ENCODE results near the gene LRRC8E.
"Not testable (repeated sequence)": the region's sequence is repeated elsewhere in the genome, so short reads cannot be mapped to it uniquely, and the experiment has no call there.

The LRRC8E gene

DNA sequence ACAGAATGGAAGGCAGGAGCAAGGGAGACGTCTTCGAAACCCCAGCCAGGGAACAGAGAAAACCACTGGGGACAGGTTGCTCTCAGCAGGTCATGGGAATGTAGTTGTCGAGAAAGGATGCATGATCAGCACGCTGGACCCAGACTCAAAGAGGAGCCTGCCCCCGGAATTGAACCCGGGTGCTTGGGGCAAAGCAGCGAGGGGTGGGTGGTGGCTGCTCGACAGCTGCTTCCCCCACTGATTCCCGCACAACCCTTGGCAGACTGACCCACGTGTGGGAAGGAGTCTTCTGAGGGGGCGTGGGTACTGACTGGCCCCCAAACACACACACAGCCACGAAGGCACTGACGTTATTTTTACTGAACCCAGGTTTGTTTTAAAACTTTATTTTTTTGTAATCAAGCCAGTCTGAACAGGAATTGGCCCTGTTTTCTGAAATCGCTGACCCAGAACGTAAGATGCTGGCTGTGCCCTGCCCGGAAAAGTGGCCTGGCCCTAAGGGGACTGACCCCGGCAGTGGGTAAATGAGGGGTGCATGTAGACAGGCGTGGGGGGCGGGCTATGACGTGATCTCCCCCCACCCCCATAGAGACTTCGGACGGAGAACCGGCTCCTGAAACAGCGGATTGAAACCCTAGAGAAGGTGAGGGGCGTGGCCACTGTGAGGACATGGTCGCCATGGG, 32.7 kb upstream of the LRRC8E start:
- DNase-seq = no peak

GRCh38 chr19:7856109-7856591, 32.2 kb upstream of the LRRC8E start:
- DNase-seq = no peak

DNA sequence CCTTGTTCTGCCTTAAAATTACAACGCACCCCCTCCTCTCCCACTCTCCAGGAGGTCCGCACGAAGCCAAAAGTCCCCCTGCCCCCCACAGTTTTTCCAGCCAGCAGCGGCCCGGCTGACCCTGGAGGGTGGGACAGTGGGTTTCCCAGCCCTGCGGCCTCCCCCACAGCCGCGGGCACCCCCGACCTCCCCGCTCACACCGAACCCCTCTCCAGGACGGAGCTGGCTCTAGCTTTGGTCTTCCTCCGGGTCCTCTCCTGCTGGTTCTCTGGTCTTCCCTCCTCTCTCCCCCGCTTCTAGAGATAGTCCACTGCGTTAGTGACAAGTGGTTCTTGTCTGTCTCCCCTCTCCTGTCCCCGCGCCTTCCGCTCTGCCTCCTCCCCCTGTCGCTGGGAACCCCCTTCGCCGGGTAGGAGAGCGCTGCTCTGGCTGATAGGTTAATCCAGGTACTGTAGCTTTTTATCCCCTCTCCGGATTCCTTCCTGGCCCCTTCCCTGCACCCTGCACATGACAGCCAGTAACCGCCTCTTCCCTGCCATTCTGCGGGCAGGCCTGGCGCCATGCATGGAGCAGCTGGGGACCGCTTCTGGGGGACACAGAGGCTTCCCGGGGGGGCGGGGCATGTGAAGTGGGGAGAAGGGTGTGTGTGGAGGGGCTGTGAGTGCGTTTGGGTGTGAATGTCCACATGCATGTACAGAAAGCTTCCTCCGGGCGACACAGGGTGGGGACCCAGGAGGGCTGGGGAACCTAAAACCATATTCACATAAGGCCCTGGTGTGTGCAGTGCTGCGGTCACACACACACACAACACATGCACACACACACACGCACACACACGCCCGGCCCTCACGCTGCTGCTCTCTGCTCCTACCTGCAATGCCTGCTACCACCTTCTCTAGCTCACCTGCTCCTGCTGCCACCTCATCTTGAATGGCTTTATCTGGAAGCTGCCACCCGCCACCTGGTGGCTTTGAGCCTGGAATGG, 31.3 kb upstream of the LRRC8E start:
- no peak for DNase-seq

DNA sequence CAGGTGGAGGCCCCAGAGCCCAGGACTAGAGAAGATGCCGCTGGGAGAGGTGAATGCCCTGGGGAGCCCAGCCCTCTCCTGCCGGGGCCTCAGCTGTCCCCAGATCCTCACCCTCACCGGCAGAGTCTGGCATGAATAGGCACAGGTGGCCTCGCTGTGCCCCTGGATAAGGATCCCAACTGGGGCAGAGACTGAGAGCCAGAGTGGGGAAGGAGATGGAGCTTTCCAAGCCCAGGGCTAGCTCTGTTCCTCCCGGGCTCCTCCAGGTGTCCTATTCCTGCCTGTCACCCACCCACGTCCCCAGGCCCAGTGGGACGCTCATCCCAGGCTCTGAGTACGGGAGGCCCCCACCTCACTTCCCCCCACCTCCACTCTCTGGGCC, 30.6 kb upstream of the LRRC8E start:
- DNase-seq = no peak

DNA sequence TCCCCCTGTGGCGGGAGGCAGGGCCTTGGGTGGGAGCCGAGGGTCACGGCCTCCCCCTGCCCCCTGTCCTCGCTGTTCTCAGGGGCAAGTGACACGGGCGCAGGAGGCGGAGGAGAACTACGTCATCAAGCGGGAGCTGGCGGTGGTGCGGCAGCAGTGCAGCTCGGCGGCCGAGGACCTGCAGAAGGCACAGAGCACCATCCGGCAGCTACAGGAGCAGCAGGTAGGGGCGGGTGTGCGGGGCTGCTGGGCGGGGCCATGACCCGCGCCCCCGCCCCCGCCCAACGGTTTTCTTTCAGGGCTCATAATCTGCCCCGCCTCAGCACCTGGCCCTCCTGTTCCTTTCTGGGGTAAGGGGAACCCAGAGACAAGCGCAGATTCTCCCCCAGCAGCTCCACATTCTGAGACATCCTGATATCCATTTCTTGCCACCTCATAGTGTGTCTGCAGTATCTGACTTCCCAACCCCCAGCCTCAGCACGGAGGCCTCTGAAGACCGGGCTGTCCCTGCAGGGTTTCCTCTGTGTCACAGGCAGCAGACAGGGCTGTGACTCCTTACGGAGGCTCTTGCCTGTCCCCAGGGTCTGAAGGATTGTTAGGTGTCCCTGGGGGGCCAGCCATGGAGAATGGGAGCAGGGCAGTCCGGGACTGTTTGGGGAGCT, 30.1 kb upstream of the LRRC8E start:
- DNase-seq = no peak

GRCh38 chr19:7859087-7859486, 29.2 kb upstream of the LRRC8E start:
- not testable (repeated sequence) for DNase-seq

GRCh38 chr19:7859831-7860713, 28.2 kb upstream of the LRRC8E start:
- no peak for DNase-seq

GRCh38 chr19:7860714-7861618, 27.3 kb upstream of the LRRC8E start:
- DNase-seq = no peak

- DNase-seq = no peak
Measured at GRCh38 chr19:7861619-7862412, 26.5 kb upstream of the LRRC8E start.

- DNase-seq = no peak
Measured at GRCh38 chr19:7862413-7862951, 25.8 kb upstream of the LRRC8E start.

DNA sequence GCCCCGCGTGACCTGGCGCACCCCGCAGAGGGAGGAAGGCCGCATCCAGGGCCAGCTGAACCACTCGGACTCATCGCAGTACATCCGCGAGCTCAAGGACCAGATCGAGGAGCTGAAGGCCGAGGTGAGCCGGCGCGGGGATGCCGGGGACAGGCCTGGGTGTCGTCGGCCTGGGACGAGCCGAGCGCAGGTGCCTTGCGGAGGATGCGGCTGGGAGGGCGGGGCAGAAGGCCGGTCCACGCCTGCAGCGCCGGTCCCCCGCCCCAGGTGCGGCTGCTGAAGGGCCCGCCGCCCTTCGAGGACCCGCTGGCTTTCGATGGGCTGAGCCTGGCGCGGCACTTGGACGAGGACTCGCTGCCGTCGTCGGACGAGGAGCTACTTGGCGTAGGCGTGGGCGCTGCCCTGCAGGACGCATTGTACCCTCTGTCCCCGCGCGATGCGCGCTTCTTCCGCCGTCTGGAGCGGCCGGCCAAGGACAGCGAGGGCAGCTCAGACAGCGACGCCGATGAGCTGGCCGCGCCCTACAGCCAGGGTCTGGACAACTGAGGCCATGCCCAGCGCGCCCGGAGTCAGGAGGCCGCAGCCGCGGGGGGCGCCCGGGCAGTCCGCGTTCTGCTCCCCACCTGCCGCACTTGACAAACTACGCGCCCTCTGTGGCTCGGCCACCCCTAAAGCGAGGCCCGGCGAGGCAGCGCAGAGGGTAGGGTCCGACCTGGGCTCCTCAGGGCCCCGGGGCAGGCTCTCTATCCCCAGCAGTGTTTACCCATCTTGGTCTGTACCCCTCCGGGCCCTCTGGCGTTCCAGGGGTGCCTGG, 24.9 kb upstream of the LRRC8E start:
- DNase-seq = no peak

DNA sequence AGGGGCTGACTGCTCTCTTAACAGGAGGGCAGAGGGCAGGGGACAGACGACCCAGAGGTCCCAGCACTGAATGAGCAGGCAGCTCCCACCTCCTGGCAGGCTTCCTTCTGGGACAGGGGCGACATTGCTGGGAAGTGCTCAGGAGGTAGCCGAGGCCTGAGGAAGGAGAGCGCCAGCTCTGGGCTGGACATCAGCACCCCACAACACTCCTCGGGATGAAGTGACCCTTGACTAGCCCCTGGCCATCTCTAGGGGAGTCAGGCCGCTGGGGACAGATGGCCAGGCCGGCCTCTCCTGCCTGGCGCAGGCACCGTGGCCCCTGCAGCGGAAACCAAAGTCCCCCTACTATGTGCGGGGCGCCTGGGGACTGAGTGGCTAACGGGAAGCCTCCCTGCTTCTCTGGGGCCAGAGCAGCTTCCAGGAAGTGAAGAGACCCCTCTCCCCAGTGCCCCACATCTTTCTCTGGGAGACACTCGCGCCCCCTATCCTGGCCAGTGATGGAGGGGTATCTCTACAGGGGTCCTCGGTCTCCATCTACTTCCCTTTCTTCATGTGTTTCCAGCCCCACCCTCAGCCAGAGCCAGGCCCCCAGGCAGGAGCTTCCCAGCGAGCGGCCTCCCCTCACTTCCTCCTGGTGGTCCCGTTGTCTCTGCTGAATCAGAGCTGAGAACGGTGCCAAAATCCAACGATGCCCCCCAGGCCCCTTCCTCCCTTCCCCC, 24.2 kb upstream of the LRRC8E start:
- no peak for DNase-seq

DNA sequence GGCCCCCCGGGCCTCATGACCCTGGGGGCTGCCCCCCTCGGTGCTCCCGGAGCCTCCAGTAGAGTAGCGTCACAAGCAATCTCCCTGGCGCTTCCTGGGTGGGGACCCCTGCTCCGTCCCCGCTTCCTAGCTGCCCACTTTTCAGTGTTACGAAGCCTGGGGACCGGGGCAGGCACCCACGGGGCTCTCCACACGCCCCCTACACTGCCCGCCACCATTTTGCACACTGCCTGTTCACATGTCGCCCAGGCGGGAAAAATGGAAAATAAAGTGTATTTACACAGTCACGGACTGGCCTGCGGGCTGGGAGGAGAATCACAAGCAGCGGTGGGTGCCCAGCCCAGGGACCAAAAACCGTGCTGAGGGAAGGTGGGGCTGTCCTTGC, 23.6 kb upstream of the LRRC8E start:
- DNase-seq = no peak

GRCh38 chr19:7865262-7865911, 22.9 kb upstream of the LRRC8E start:
- no peak for DNase-seq

DNA sequence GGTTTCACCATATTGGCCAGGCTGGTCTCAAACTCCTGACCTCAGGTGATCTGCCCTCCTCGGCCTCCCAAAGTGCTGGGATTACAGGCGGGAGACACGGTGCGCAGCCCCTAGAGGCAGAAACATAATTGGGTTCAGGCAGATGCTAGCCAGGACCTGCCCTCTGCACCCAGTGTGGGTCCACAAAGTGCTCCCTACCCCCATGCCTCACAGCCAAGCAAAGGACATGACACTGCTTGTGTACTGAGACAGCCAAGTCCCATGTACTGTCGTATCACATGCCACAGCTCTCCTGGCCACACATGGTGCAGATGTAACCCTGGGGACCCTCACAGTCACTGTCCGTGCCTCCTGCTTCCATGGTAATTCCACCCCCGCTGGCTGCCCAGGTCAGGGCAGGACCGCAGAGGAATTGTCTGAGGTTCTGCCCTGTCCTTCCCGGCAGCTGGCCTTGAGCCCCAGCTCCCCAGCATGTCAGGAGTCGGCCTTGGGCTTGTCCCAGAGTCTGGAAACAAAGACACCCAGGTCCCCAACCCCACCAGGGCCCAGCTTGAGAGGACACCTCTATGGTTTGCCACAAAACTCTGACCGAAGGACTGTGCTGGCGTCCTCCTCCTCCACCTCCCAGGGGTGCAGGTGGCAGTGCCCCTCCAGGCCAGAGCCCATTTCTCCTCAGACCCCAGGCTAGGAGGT, 21.8 kb upstream of the LRRC8E start:
- no peak for DNase-seq

GRCh38 chr19:7867092-7867844, 21.0 kb upstream of the LRRC8E start:
- DNase-seq = no peak

- DNase-seq = no peak
Measured at GRCh38 chr19:7868326-7868670, 20.0 kb upstream of the LRRC8E start.
